Measurements from ENCODE around the gene CCR9.

DNA sequence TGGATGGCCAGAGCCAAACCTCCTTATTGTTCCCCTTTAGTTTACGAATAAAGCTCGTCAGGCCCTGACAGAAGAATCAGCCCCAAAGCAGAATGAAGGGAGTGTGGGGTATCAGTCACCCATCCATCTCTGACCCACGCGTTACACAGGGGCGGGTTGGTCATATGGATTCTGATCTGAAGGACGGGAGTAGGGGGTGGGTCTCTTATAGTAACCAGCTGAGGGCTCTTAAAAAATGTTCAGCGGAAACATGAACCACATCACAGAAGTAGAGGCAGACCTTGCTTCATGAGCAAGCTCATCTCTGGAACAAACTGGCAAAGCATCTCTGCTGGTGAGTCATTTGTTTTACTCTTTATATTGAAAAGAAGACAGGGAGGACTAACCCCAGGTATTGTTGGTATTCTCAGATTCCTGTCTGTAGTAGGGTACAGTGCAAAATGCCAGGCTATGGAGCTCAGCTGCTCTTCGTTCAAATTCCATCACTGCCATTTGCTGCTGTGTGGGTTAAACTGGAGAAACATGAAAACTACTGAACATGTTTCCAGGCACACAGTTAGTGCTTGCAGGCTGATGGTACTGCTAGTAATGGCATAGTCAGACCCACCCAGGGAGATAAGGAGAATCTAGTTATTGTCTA, 57.0 kb downstream of the CCR9 start, which contains the start of gene CXCR6:
- TF ChIP-seq, protein P1, sequence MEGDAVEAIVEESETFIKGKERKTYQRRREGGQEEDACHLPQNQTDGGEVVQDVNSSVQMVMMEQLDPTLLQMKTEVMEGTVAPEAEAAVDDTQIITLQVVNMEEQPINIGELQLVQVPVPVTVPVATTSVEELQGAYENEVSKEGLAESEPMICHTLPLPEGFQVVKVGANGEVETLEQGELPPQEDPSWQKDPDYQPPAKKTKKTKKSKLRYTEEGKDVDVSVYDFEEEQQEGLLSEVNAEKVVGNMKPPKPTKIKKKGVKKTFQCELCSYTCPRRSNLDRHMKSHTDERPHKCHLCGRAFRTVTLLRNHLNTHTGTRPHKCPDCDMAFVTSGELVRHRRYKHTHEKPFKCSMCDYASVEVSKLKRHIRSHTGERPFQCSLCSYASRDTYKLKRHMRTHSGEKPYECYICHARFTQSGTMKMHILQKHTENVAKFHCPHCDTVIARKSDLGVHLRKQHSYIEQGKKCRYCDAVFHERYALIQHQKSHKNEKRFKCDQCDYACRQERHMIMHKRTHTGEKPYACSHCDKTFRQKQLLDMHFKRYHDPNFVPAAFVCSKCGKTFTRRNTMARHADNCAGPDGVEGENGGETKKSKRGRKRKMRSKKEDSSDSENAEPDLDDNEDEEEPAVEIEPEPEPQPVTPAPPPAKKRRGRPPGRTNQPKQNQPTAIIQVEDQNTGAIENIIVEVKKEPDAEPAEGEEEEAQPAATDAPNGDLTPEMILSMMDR (IDR thresholded peaks at IDR 0.05) = no peak
- TF ChIP-seq EP300 (IDR thresholded peaks at IDR 0.05) = no peak

Data from esophagus muscularis mucosa (tissue), 3 donors.